Esophagus muscularis mucosa (tissue), 4 donors: ENCODE results near the gene ZDHHC6.

ENCODE experiments used
- CTCF ChIP-seq, 3 experiments: fragments of 200-600 bp in 2 of 3; fragments of 450-650 bp in 1 of 3; sonication (generic) in 2 of 3; IDR thresholded peaks; one replicate each; pipeline ENCODE4 v1.5.1; 2017 to 2019; ENCODE audit warnings: antibody characterized with exemption in 3 of 3, mild to moderate bottlenecking in 2 of 3, moderate library complexity in 1 of 3
- EP300 ChIP-seq: sonication (generic); formaldehyde crosslinking; IDR thresholded peaks from one replicate; pipeline ENCODE4 v1.6.1; 2017; ENCODE audit warnings: antibody characterized with exemption
- POLR2A ChIP-seq: fragments of 450-650 bp; IDR thresholded peaks from one replicate; pipeline ENCODE4 v1.6.1; 2017; ENCODE audit warnings: antibody characterized with exemption, moderate library complexity, mild to moderate bottlenecking, low read depth
- POLR2AphosphoS5 ChIP-seq, 2 donors: sonication (generic); formaldehyde crosslinking; IDR thresholded peaks; one replicate each; pipeline ENCODE4 v1.6.1; 2017; ENCODE audit warnings: antibody characterized with exemption in 2 of 2

- TF ChIP-seq CTCF (IDR thresholded peaks at IDR 0.05) (no peak), POLR2A (no peak), POLR2AphosphoS5 (IDR thresholded peaks at IDR 0.05) (no peak), EP300 (no peak)
Measured at GRCh38 chr10:112385201-112385600, 61.5 kb downstream of the ZDHHC6 start.
